Retinal pigment epithelial cell (primary cell): Measurements from ENCODE around the gene LCNL1.

Experiments
- DNase-seq: peaks from one replicate; pipeline ENCODE4 v3.0.0-alpha.2; 2010; ENCODE audit warnings: low read depth
- H3K4me3 ChIP-seq: 2 replicates; pipeline ENCODE4 v1.5.1; 2011; ENCODE audit warnings: mild to moderate bottlenecking, low read length, control low read depth, moderate library complexity
- CTCF ChIP-seq: conservative IDR thresholded peaks from 2 replicates; pipeline ENCODE4 v1.5.1; 2011; ENCODE audit warnings: low read depth, low read length, control low read depth, inconsistent platforms

Gene LCNL1

GRCh38 chr9:136964833-136965422 is 17.9 kb upstream of the LCNL1 start:
- no peak overlapping the region for H3K4me3 ChIP-seq
- TF ChIP-seq CTCF, result no peak

GRCh38 chr9:136965771-136966484 is 16.9 kb upstream of the LCNL1 start:
- no peak for TF ChIP-seq CTCF
- no peak for DNase-seq
- peak overlapping the region; percentile 4 for H3K4me3 ChIP-seq

More at GRCh38 chr9:136964833-136965422, 17.9 kb upstream of the LCNL1 start:
- DNase-seq, result no peak

- no peak for TF ChIP-seq CTCF
- no peak for DNase-seq
- no peak overlapping the region for H3K4me3 ChIP-seq
Measured at GRCh38 chr9:136968333-136969127, 14.3 kb upstream of the LCNL1 start.

- H3K4me3 ChIP-seq, result no peak overlapping the region
- no peak for DNase-seq
- TF ChIP-seq CTCF, result no peak
Measured at GRCh38 chr9:136969150-136969549, 13.6 kb upstream of the LCNL1 start.

GRCh38 chr9:136969774-136970173 is 13.0 kb upstream of the LCNL1 start:
- H3K4me3 ChIP-seq, result no peak overlapping the region
- DNase-seq, result no peak
- TF ChIP-seq CTCF, result no peak

GRCh38 chr9:136970361-136970760 is 12.4 kb upstream of the LCNL1 start:
- TF ChIP-seq CTCF, result no peak
- H3K4me3 ChIP-seq, result no peak overlapping the region
- DNase-seq, result no peak
